Stimulated activated CD8-positive, alpha-beta memory T cell treated with anti-CD3 and anti-CD28 coated beads, Interleukin-4, amount 100 ng/mL, for 24 hours (primary cell): ENCODE measurements around the gene MDFIC.

Source experiments
- DNase-seq: peaks from one replicate; pipeline ENCODE4 v3.0.0-alpha.2; 2020; ENCODE audit warnings: low read depth

The MDFIC gene

GRCh38 chr7:114928060-114928459 is 6.2 kb downstream of the MDFIC start:
- no peak for DNase-seq

- no peak for DNase-seq
These were observed 7.7 kb downstream of the MDFIC start for GRCh38 chr7:114929570-114929969.

- no peak for DNase-seq
These were observed 8.3 kb downstream of the MDFIC start for GRCh38 chr7:114930107-114930661.

- DNase-seq, result no peak
These were observed 9.1 kb downstream of the MDFIC start for GRCh38 chr7:114930829-114931655.

GRCh38 chr7:114931656-114932011 is 9.7 kb downstream of the MDFIC start:
- DNase-seq, result no peak

GRCh38 chr7:114932991-114933390 is 11.1 kb downstream of the MDFIC start:
- DNase-seq, result no peak

GRCh38 chr7:114933658-114934057 is 11.8 kb downstream of the MDFIC start:
- DNase-seq, result no peak

- DNase-seq, result no peak
These were observed 12.2 kb downstream of the MDFIC start for GRCh38 chr7:114934086-114934485.

- DNase-seq, result no peak
These were observed 12.8 kb downstream of the MDFIC start for GRCh38 chr7:114934713-114935112.

- no peak for DNase-seq
These were observed 14.6 kb downstream of the MDFIC start for GRCh38 chr7:114936471-114936870.

GRCh38 chr7:114937446-114937845 is 15.6 kb downstream of the MDFIC start:
- DNase-seq, result no peak

- DNase-seq, result no peak
These were observed 16.9 kb downstream of the MDFIC start for GRCh38 chr7:114938785-114939184.

- DNase-seq, result no peak
These were observed 17.7 kb downstream of the MDFIC start for GRCh38 chr7:114939484-114940097.

GRCh38 chr7:114940220-114940619 is 18.3 kb downstream of the MDFIC start:
- no peak for DNase-seq

- no peak for DNase-seq
These were observed 19.8 kb downstream of the MDFIC start for GRCh38 chr7:114941692-114942091.

GRCh38 chr7:114942446-114943175 is 20.7 kb downstream of the MDFIC start:
- no peak for DNase-seq

- DNase-seq, result no peak
These were observed 21.6 kb downstream of the MDFIC start for GRCh38 chr7:114943530-114943929.

GRCh38 chr7:114943953-114944744 is 22.3 kb downstream of the MDFIC start:
- no peak for DNase-seq

- no peak for DNase-seq
These were observed 23.1 kb downstream of the MDFIC start for GRCh38 chr7:114944745-114945625.

GRCh38 chr7:114949231-114949630 is 27.3 kb downstream of the MDFIC start:
- DNase-seq, result no peak

- no peak for DNase-seq
These were observed 30.4 kb downstream of the MDFIC start for GRCh38 chr7:114952296-114952695.
